K562 (cell line): ENCODE data around the gene KDM2A. TPM values are rescaled to one million over a fixed set of nuclear protein-coding genes. Genes with fewer than 3 reads are reported as not detected.

Experiments
- ASH1L ChIP-seq: fragments of 450-650 bp; IDR thresholded peaks from 2 replicates; pipeline ENCODE4 v1.6.1; 2018; ENCODE audit warnings: borderline replicate concordance, mild to moderate bottlenecking, low read depth; ENCODE audit not compliant: partially characterized antibody
- BDP1 ChIP-seq: IDR thresholded peaks from 3 replicates; pipeline ENCODE4 v1.6.1; 2011; ENCODE audit not compliant: insufficient read length, insufficient read depth
- KLF1 ChIP-seq: fragments of 450-650 bp; IDR thresholded peaks from 2 replicates; pipeline ENCODE4 v1.6.1; 2016; ENCODE audit warnings: missing genetic modification characterization, missing compliant biosample characterization
- MYC ChIP-seq, 2 experiments: fragments of 250-450 bp in 1 of 2; sonication (Bioruptor Pico) in 1 of 2; IDR thresholded peaks; 2 replicates each; pipeline versions ENCODE4 v1.5.1 to v1.6.1; 2012 to 2021; ENCODE audit warnings: low read depth in 2 of 2, borderline replicate concordance in 1 of 2, improper control_type of control experiment in 1 of 2, low read length in 1 of 2, mild to moderate bottlenecking in 1 of 2, moderate library complexity in 1 of 2
- PHB ChIP-seq: fragments of 250-450 bp; sonication (Bioruptor Pico); IDR thresholded peaks from 2 replicates; pipeline ENCODE4 v1.5.0; 2021
- RBM25 ChIP-seq: fragments of 200-400 bp; formaldehyde crosslinking; IDR thresholded peaks from 2 replicates; pipeline ENCODE4 v1.6.1; 2018; ENCODE audit warnings: low read length, low read depth, moderate library complexity; ENCODE audit not compliant: severe bottlenecking
- THRAP3 ChIP-seq: fragments of 450-650 bp; IDR thresholded peaks from 2 replicates; pipeline ENCODE4 v1.6.1; 2016; ENCODE audit warnings: mild to moderate bottlenecking, inconsistent platforms, borderline replicate concordance
- polyA plus RNA-seq, 8 experiments: library from polyadenylated mRNA; depleted of rRNA in 4 of 8; stranded (reverse) in 5 of 8; unstranded in 3 of 8; fragments of >200 nt; fragmentation: Nextera tagmentation in 2 of 8; fragmentation: Illumina TruSeq in 1 of 8; extraction: Ambion mirVana in 2 of 8; extraction: Trizol in 1 of 8; gene quantifications; 2 replicates each; pipeline versions ENCODE4 v1.2.1 to v1.2.3, GENCODE V29; 2011 to 2014; ENCODE audit warnings: inconsistent platforms in 1 of 8, missing spikeins in 1 of 8
- total RNA-seq, 7 experiments: library from RNA; depleted of rRNA in 6 of 7; stranded (reverse); fragments of >200 nt in 6 of 7; fragmentation: Illumina TruSeq in 2 of 7; extraction: Trizol in 2 of 7; gene quantifications; 2 replicates each; pipeline versions ENCODE4 v1.2.1 to v1.2.3, GENCODE V29; 2011 to 2021; ENCODE audit warnings: low replicate concordance in 1 of 7
- TF ChIP-seq, protein P1 (sequence below): fragments of 450-650 bp; IDR thresholded peaks from 2 replicates; pipeline ENCODE4 v1.6.1; 2018; ENCODE audit not compliant: partially characterized antibody
- TF ChIP-seq, protein P2 (sequence below): sonication (generic); formaldehyde crosslinking; IDR thresholded peaks from 2 replicates; pipeline ENCODE4 v1.8.0; 2022; ENCODE audit warnings: mild to moderate bottlenecking, missing genetic modification reagents
- TF ChIP-seq, protein P3 (sequence below): sonication (generic); formaldehyde crosslinking; IDR thresholded peaks from 2 replicates; pipeline ENCODE4 v1.8.1; 2022; ENCODE audit warnings: missing genetic modification reagents
- TF ChIP-seq, protein P4 (sequence below), 2 experiments: fragments of 200-800 bp in 1 of 2; sonication (Bioruptor generic) in 1 of 2; sonication (generic) in 1 of 2; formaldehyde crosslinking in 1 of 2; IDR thresholded peaks in 1 of 2; conservative IDR thresholded peaks in 1 of 2; 2 replicates each; pipeline versions ENCODE4 v1.5.0 to v1.6.1; 2016 to 2020; ENCODE audit warnings: missing compliant biosample characterization in 1 of 2, missing genetic modification characterization in 1 of 2, missing genetic modification reagents in 1 of 2
- TF ChIP-seq, protein P5 (sequence below): fragments of 450-650 bp; IDR thresholded peaks from 2 replicates; pipeline ENCODE4 v1.6.1; 2016

Gene KDM2A
- total and polyA plus RNA-seq, 9 of the 15 experiments (the other 6 are each of a cell fraction or from before 2014, with no cell fraction given), result 5.0 to 39.3 (median 21.3) TPM

DNA sequence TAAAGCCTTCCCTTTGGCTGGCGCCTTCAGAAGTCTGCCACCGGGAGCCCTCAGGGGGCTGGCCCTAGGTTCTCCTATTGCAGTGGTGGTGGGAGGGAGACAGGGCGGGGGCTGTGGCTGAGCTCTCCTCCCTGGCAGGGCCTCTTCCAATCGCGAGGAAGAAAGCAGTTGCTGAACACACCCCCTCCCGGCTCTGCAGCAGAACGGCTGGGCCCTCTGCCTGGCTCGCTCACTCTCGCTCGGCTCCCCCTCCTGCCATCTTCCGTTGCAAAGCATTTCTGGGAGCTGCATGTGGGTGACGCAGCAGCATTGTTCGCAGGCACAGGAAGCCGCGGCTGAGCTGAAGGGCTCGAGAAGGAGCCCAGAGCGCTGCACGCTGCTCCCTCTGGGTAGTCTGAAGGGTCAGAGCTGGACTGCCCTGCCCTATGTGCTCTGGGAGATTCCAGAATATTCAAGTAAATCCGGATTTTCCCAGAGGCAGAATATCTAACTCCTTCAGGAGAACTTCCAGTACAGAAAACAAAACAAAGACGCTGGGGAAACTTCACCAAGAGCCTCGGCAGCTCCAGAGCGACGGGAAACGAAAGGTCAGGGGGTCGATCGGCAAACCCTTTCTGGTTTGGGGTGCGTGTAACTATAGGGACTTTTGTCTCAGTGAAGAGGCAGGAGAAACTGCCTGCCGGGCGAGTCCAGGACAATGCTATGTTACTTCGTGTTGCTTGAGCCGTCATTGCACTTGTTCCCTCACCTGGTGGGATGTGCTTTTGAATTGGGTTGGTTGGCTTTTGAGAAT is 120.9 kb downstream of the KDM2A start (continued):
- TF ChIP-seq, protein P1, sequence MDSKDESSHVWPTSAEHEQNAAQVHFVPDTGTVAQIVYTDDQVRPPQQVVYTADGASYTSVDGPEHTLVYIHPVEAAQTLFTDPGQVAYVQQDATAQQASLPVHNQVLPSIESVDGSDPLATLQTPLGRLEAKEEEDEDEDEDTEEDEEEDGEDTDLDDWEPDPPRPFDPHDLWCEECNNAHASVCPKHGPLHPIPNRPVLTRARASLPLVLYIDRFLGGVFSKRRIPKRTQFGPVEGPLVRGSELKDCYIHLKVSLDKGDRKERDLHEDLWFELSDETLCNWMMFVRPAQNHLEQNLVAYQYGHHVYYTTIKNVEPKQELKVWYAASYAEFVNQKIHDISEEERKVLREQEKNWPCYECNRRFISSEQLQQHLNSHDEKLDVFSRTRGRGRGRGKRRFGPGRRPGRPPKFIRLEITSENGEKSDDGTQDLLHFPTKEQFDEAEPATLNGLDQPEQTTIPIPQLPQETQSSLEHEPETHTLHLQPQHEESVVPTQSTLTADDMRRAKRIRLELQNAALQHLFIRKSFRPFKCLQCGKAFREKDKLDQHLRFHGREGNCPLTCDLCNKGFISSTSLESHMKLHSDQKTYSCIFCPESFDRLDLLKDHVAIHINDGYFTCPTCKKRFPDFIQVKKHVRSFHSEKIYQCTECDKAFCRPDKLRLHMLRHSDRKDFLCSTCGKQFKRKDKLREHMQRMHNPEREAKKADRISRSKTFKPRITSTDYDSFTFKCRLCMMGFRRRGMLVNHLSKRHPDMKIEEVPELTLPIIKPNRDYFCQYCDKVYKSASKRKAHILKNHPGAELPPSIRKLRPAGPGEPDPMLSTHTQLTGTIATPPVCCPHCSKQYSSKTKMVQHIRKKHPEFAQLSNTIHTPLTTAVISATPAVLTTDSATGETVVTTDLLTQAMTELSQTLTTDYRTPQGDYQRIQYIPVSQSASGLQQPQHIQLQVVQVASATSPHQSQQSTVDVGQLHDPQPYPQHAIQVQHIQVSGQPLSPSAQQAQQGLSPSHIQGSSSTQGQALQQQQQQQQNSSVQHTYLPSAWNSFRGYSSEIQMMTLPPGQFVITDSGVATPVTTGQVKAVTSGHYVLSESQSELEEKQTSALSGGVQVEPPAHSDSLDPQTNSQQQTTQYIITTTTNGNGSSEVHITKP, result peak; percentile 53
- TF ChIP-seq BDP1 (no peak), ASH1L (no peak), THRAP3 (peak; percentile 38; the same call in 1 of the 2 replicates), PHB (CRISPR knock-in tag) (no peak), KLF1 (no peak), MYC (IDR thresholded peaks at IDR 0.05; ENCODE audit: low read depth, low read length) (peak; percentile 99), MYC (CRISPR knock-in tag; IDR thresholded peaks at IDR 0.05; ENCODE audit: borderline replicate concordance, low read depth) (peak; percentile 57; the same call in 1 of the 2 replicates), RBM25 (no peak)
- TF ChIP-seq, protein P2, sequence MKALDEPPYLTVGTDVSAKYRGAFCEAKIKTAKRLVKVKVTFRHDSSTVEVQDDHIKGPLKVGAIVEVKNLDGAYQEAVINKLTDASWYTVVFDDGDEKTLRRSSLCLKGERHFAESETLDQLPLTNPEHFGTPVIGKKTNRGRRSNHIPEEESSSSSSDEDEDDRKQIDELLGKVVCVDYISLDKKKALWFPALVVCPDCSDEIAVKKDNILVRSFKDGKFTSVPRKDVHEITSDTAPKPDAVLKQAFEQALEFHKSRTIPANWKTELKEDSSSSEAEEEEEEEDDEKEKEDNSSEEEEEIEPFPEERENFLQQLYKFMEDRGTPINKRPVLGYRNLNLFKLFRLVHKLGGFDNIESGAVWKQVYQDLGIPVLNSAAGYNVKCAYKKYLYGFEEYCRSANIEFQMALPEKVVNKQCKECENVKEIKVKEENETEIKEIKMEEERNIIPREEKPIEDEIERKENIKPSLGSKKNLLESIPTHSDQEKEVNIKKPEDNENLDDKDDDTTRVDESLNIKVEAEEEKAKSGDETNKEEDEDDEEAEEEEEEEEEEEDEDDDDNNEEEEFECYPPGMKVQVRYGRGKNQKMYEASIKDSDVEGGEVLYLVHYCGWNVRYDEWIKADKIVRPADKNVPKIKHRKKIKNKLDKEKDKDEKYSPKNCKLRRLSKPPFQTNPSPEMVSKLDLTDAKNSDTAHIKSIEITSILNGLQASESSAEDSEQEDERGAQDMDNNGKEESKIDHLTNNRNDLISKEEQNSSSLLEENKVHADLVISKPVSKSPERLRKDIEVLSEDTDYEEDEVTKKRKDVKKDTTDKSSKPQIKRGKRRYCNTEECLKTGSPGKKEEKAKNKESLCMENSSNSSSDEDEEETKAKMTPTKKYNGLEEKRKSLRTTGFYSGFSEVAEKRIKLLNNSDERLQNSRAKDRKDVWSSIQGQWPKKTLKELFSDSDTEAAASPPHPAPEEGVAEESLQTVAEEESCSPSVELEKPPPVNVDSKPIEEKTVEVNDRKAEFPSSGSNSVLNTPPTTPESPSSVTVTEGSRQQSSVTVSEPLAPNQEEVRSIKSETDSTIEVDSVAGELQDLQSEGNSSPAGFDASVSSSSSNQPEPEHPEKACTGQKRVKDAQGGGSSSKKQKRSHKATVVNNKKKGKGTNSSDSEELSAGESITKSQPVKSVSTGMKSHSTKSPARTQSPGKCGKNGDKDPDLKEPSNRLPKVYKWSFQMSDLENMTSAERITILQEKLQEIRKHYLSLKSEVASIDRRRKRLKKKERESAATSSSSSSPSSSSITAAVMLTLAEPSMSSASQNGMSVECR, result peak; percentile 97
- TF ChIP-seq, protein P3, sequence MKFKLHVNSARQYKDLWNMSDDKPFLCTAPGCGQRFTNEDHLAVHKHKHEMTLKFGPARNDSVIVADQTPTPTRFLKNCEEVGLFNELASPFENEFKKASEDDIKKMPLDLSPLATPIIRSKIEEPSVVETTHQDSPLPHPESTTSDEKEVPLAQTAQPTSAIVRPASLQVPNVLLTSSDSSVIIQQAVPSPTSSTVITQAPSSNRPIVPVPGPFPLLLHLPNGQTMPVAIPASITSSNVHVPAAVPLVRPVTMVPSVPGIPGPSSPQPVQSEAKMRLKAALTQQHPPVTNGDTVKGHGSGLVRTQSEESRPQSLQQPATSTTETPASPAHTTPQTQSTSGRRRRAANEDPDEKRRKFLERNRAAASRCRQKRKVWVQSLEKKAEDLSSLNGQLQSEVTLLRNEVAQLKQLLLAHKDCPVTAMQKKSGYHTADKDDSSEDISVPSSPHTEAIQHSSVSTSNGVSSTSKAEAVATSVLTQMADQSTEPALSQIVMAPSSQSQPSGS, result no peak
- TF ChIP-seq, protein P4, sequence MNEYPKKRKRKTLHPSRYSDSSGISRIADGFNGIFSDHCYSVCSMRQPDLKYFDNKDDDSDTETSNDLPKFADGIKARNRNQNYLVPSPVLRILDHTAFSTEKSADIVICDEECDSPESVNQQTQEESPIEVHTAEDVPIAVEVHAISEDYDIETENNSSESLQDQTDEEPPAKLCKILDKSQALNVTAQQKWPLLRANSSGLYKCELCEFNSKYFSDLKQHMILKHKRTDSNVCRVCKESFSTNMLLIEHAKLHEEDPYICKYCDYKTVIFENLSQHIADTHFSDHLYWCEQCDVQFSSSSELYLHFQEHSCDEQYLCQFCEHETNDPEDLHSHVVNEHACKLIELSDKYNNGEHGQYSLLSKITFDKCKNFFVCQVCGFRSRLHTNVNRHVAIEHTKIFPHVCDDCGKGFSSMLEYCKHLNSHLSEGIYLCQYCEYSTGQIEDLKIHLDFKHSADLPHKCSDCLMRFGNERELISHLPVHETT (CRISPR knock-in tag; conservative IDR thresholded peaks at IDR 0.05 in 1 of 2, IDR thresholded peaks at IDR 0.05 in 1 of 2), result peak in 1 of 2 experiments; percentile 27; a peak in 1 of 4 replicates
- TF ChIP-seq, protein P5, sequence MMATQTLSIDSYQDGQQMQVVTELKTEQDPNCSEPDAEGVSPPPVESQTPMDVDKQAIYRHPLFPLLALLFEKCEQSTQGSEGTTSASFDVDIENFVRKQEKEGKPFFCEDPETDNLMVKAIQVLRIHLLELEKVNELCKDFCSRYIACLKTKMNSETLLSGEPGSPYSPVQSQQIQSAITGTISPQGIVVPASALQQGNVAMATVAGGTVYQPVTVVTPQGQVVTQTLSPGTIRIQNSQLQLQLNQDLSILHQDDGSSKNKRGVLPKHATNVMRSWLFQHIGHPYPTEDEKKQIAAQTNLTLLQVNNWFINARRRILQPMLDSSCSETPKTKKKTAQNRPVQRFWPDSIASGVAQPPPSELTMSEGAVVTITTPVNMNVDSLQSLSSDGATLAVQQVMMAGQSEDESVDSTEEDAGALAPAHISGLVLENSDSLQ, result peak; percentile 57
